Measurements from ENCODE around the gene UBTD1. TPM values are rescaled to one million over a fixed set of nuclear protein-coding genes. Genes with fewer than 3 reads are reported as not detected.

The UBTD1 gene
- total RNA-seq, 1 donor from 2014 or later = 33.0 TPM

DNA sequence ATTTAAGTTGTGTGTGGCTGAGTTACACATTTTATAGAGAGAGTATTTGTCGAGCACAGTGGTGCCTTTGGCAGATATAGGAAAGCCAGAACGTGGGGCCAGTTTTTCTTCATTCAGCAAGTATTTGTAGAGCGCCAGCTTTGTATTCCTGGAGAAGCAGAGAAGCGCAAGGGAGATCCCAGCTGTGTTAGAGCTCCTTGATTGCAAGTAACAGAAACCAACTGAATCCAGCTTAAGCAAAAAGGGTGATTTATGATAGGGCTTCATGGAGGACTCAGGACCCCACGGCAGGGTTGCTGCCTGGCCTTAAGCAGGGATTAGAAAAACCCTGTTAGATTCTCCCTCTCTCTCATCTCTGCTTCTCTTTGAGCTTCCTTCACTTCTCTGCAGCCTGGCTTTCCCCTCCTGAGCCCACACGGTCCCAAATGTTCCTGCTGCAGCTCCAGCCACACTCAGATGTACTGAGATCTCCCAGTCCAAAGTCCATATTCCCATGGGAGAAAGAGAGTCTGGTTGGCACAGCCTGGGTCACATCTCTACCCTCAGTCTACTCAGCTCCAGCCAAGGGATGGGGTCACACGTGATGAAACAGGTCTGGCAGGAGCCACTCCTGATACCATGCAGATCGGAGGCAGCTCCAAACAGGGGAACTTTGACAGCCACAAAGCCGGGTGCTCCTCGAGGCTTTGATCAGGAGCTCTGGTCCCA lies 16.7 kb downstream of the UBTD1 start:
- Histone ChIP-seq H3K4me1 (peaks cover 11 to 31% of the 10 kb centered on the region in 2 donors), H3K36me3 (no peaks in the 10 kb centered on the region), H3K4me3 (no peak overlapping the region), H3K27ac (no peak overlapping the region), H3K27me3 (no peaks in the 10 kb centered on the region), H3K9me3 (no peaks in the 10 kb centered on the region)
- TF ChIP-seq, protein P1, sequence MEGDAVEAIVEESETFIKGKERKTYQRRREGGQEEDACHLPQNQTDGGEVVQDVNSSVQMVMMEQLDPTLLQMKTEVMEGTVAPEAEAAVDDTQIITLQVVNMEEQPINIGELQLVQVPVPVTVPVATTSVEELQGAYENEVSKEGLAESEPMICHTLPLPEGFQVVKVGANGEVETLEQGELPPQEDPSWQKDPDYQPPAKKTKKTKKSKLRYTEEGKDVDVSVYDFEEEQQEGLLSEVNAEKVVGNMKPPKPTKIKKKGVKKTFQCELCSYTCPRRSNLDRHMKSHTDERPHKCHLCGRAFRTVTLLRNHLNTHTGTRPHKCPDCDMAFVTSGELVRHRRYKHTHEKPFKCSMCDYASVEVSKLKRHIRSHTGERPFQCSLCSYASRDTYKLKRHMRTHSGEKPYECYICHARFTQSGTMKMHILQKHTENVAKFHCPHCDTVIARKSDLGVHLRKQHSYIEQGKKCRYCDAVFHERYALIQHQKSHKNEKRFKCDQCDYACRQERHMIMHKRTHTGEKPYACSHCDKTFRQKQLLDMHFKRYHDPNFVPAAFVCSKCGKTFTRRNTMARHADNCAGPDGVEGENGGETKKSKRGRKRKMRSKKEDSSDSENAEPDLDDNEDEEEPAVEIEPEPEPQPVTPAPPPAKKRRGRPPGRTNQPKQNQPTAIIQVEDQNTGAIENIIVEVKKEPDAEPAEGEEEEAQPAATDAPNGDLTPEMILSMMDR (IDR thresholded peaks at IDR 0.05) = no peak
- no peak for DNase-seq (ENCODE audit: low spot score in 2 of 2)
- intact Hi-C loops (cut with DNase I) = no loop called here

GRCh38 chr10:97517096-97517750 lies 18.5 kb downstream of the UBTD1 start:
- TF ChIP-seq, protein P1 (IDR thresholded peaks at IDR 0.05) = no peak
- no peak for DNase-seq (ENCODE audit: low spot score in 2 of 2)

DNA sequence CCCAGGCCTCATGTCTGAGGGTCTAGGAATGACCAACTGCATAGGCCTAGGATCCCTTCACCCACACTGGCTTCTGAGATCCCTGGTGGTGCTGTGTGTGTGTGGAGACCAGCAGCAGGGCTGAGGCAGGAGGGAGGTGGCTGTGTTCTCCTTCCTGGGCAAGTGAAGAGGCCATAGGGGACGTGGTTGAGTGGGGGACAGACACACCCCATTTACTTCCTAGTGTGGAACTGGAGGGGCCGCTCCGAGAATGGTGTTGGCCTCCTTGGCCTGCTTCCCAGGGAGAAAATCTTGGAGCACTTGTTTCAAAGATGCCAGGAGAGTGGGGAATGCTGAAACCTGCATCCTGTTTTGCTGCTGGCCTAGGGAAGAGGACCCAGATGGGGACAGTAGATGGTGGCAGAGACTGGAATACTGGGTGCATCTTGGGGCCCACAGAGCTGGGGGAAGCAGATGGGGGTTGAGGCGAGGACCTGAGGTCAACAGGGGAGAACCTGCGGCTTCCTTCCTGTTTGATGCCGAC lies 19.1 kb downstream of the UBTD1 start:
- Histone ChIP-seq H3K4me1 (peaks cover 11 to 25% of the 10 kb centered on the region in 2 donors), H3K4me3 (no peak overlapping the region), H3K9me3 (no peaks in the 10 kb centered on the region), H3K36me3 (no peaks in the 10 kb centered on the region), H3K27ac (peak overlapping the region; percentile 64 to 68), H3K27me3 (no peaks in the 10 kb centered on the region)
- no peak for DNase-seq (ENCODE audit: low spot score in 2 of 2)
- TF ChIP-seq, protein P1 (IDR thresholded peaks at IDR 0.05) = no peak
- intact Hi-C loops (cut with DNase I) = no loop called here

More at GRCh38 chr10:97517096-97517750, 18.5 kb downstream of the UBTD1 start:
- H3K36me3 ChIP-seq = no peaks in the 10 kb centered on the region
- no peak overlapping the region for H3K4me3 ChIP-seq
- H3K27ac ChIP-seq = peak overlapping the region; percentile 64 to 68
- no peaks in the 10 kb centered on the region for H3K27me3 ChIP-seq
- peaks cover 11 to 25% of the 10 kb centered on the region in 2 donors for H3K4me1 ChIP-seq
- intact Hi-C loops (cut with DNase I) = no loop called here
- no peaks in the 10 kb centered on the region for H3K9me3 ChIP-seq

GRCh38 chr10:97518301-97519043 lies 19.7 kb downstream of the UBTD1 start:
- peak overlapping the region; percentile 64 to 68 for H3K27ac ChIP-seq
- no peaks in the 10 kb centered on the region for H3K9me3 ChIP-seq

GRCh38 chr10:97519342-97519741 lies 20.6 kb downstream of the UBTD1 start:
- TF ChIP-seq, protein P1 (IDR thresholded peaks at IDR 0.05) = no peak
- H3K36me3 ChIP-seq = no peaks in the 10 kb centered on the region
- H3K27me3 ChIP-seq = no peaks in the 10 kb centered on the region
- peaks cover 11 to 25% of the 10 kb centered on the region in 2 donors for H3K4me1 ChIP-seq
- intact Hi-C loops (cut with DNase I) = no loop called here
- H3K9me3 ChIP-seq = no peaks in the 10 kb centered on the region
- H3K27ac ChIP-seq = peak overlapping the region in 1 of 2 donors; percentile 68
- H3K4me3 ChIP-seq = no peak overlapping the region
- no peak for DNase-seq (ENCODE audit: low spot score in 2 of 2)

More at GRCh38 chr10:97518301-97519043, 19.7 kb downstream of the UBTD1 start:
- H3K4me3 ChIP-seq = no peak overlapping the region
- TF ChIP-seq, protein P1 (IDR thresholded peaks at IDR 0.05) = no peak
- peaks cover 11 to 25% of the 10 kb centered on the region in 2 donors for H3K4me1 ChIP-seq
- intact Hi-C loops (cut with DNase I) = no loop called here
- H3K27me3 ChIP-seq = no peaks in the 10 kb centered on the region
- no peaks in the 10 kb centered on the region for H3K36me3 ChIP-seq
- no peak for DNase-seq (ENCODE audit: low spot score in 2 of 2)

Data from ascending aorta (tissue), 2 donors.